ENCODE results near the gene MIF.

The MIF gene

DNA sequence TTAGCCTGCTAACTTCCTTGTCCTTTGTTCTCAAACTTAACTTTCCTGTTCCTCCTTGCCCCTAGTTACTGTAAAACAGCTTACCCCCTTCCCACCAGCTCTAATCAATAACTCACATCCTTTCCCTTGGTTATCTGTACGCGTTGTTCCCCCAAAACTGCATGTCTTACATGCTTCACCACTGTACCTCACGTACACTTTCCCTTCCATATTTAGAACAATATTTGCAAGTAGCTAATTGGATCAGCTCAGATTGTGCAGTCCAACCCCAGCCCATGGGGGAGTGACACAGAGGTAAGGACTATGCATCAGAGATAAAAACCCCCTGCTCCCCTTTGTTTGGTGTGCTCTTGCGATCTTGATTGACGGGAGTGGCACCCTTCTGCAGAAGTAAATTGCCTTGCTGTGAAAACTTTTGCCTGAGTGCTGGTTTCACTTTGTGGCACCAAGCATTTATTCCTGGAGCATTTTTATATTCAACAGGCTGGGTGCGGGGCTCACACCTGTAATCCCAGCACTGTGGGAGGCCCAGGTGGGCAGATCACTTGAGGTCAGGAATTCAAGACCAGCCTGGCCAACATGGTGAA is 30.9 kb downstream of the MIF start:
- ATAC-seq (ENCODE audit: insufficient read depth, low read depth): no peak
- no peak overlapping the region for H3K4me3 ChIP-seq (ENCODE audit: low read depth in 1 of 2, low read length in 2 of 2)
- no peaks in the 10 kb centered on the region for H3K4me1 ChIP-seq (ENCODE audit: insufficient read depth, low read length)
- H4K20me1 ChIP-seq (ENCODE audit: insufficient read depth, low read length): no peaks in the 10 kb centered on the region
- TF ChIP-seq, protein P1, sequence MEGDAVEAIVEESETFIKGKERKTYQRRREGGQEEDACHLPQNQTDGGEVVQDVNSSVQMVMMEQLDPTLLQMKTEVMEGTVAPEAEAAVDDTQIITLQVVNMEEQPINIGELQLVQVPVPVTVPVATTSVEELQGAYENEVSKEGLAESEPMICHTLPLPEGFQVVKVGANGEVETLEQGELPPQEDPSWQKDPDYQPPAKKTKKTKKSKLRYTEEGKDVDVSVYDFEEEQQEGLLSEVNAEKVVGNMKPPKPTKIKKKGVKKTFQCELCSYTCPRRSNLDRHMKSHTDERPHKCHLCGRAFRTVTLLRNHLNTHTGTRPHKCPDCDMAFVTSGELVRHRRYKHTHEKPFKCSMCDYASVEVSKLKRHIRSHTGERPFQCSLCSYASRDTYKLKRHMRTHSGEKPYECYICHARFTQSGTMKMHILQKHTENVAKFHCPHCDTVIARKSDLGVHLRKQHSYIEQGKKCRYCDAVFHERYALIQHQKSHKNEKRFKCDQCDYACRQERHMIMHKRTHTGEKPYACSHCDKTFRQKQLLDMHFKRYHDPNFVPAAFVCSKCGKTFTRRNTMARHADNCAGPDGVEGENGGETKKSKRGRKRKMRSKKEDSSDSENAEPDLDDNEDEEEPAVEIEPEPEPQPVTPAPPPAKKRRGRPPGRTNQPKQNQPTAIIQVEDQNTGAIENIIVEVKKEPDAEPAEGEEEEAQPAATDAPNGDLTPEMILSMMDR (IDR thresholded peaks at IDR 0.05; ENCODE audit: borderline replicate concordance, extremely low read depth, low read length, poor library complexity, severe bottlenecking): no peak
- no peak for TF ChIP-seq EZH2 (IDR thresholded peaks at IDR 0.05; ENCODE audit: borderline replicate concordance, low read depth, low read length, severe bottlenecking)
- peaks cover 31% of the 10 kb centered on the region for H3K36me3 ChIP-seq (ENCODE audit: insufficient read depth, low read length)
- H2AFZ ChIP-seq (ENCODE audit: low read depth, low read length): no peak overlapping the region
- H3K4me2 ChIP-seq (ENCODE audit: insufficient read depth, low read length): no peak overlapping the region
- no peak overlapping the region for H3K9ac ChIP-seq (ENCODE audit: low read depth, low read length)
- H3K27ac ChIP-seq (ENCODE audit: low read length): no peak overlapping the region
- H3K79me2 ChIP-seq (ENCODE audit: insufficient read depth, low read length): no peaks in the 10 kb centered on the region
- no peak for DNase-seq
- H3K9me3 ChIP-seq (ENCODE audit: insufficient read depth, low read length, severe bottlenecking): peaks cover 11% of the 10 kb centered on the region
- no peaks in the 10 kb centered on the region for H3K27me3 ChIP-seq (ENCODE audit: insufficient read depth, low read length, poor library complexity)

DNA sequence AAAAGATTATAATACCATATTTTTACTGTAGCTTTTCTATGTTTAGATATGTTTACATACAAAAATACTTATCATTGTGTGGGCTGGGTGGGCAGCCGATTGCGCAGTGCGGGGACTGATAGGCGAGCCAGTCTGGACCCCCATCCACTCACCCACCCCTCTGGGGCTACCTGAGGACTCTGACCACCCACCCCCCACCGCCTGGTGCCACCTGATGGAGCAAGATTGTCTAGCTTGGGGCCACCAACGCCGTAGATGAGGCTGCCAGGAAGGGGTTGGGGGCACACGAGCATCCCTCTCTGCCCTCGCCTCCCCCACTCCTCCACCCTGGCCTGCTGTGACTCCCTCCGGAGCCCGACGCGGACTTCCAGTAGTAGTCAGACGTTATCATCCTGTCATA is 32.4 kb downstream of the MIF start:
- Histone ChIP-seq H3K9me3 (ENCODE audit: insufficient read depth, low read length, severe bottlenecking) (peaks cover 15% of the 10 kb centered on the region), H4K20me1 (ENCODE audit: insufficient read depth, low read length) (no peaks in the 10 kb centered on the region), H2AFZ (ENCODE audit: low read depth, low read length) (no peak overlapping the region), H3K79me2 (ENCODE audit: insufficient read depth, low read length) (no peaks in the 10 kb centered on the region), H3K27me3 (ENCODE audit: insufficient read depth, low read length, poor library complexity) (no peaks in the 10 kb centered on the region), H3K27ac (ENCODE audit: low read length) (no peak overlapping the region), H3K4me3 (ENCODE audit: low read depth in 1 of 2, low read length in 2 of 2) (no peak overlapping the region), H3K4me1 (ENCODE audit: insufficient read depth, low read length) (no peaks in the 10 kb centered on the region), H3K9ac (ENCODE audit: low read depth, low read length) (no peak overlapping the region), H3K4me2 (ENCODE audit: insufficient read depth, low read length) (no peak overlapping the region), H3K36me3 (ENCODE audit: insufficient read depth, low read length) (peaks cover 31% of the 10 kb centered on the region)
- ATAC-seq (ENCODE audit: insufficient read depth, low read depth) (no peak), DNase-seq (no peak)
- TF ChIP-seq EZH2 (IDR thresholded peaks at IDR 0.05; ENCODE audit: borderline replicate concordance, low read depth, low read length, severe bottlenecking): no peak
- TF ChIP-seq, protein P1 (IDR thresholded peaks at IDR 0.05; ENCODE audit: borderline replicate concordance, extremely low read depth, low read length, poor library complexity, severe bottlenecking): no peak

DNA sequence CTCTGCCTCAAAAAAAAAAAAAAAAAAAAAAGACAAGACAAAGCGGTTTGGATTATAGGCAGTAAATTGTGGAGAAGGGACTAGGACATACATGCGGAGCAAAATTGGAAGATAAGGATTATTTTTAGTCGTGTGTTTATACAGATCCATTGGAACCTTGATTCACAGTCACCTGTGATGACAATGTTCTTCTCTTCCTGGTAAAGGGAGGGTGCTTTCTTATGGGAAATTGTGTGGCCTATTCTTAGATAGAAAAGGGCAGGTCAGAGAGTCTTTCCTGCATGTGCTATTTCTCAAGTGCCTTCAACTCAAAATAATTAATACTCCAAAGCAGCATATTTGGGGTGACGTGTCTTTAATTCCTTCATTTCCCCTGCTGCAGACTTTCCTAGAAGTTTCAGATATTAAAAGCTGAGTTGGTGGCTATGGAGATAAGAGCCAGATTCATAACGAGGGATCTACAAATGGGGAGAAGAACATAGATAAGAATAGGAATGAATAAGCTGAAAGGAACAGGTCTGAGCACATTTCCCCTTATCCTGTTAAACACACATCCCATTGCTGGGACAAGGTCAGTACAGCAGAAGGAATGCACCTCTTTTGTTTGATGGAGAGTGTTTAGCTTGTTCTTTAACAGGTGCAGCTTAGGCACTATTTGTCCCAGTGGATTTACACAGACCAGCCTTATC is 44.3 kb downstream of the MIF start:
- no peak for DNase-seq
- no peak overlapping the region for H3K27ac ChIP-seq (ENCODE audit: low read length)

More for the DNA sequence above, 44.3 kb downstream of the MIF start:
- no peak for TF ChIP-seq EZH2 (IDR thresholded peaks at IDR 0.05; ENCODE audit: borderline replicate concordance, low read depth, low read length, severe bottlenecking)
- TF ChIP-seq, protein P1 (IDR thresholded peaks at IDR 0.05; ENCODE audit: borderline replicate concordance, extremely low read depth, low read length, poor library complexity, severe bottlenecking): no peak
- Histone ChIP-seq H4K20me1 (ENCODE audit: insufficient read depth, low read length) (no peaks in the 10 kb centered on the region), H3K36me3 (ENCODE audit: insufficient read depth, low read length) (no peaks in the 10 kb centered on the region), H3K9ac (ENCODE audit: low read depth, low read length) (no peak overlapping the region), H3K4me2 (ENCODE audit: insufficient read depth, low read length) (no peak overlapping the region), H3K4me3 (ENCODE audit: low read depth in 1 of 2, low read length in 2 of 2) (no peak overlapping the region), H3K9me3 (ENCODE audit: insufficient read depth, low read length, severe bottlenecking) (no peaks in the 10 kb centered on the region), H3K4me1 (ENCODE audit: insufficient read depth, low read length) (no peaks in the 10 kb centered on the region), H3K27me3 (ENCODE audit: insufficient read depth, low read length, poor library complexity) (no peaks in the 10 kb centered on the region), H2AFZ (ENCODE audit: low read depth, low read length) (no peak overlapping the region), H3K79me2 (ENCODE audit: insufficient read depth, low read length) (no peaks in the 10 kb centered on the region)
- ATAC-seq (ENCODE audit: insufficient read depth, low read depth): no peak
